ENCODE data around the gene NRM.
"Not testable (repeated sequence)": the region's sequence is repeated elsewhere in the genome, so short reads cannot be mapped to it uniquely, and the experiment has no call there.

Gene NRM

DNA sequence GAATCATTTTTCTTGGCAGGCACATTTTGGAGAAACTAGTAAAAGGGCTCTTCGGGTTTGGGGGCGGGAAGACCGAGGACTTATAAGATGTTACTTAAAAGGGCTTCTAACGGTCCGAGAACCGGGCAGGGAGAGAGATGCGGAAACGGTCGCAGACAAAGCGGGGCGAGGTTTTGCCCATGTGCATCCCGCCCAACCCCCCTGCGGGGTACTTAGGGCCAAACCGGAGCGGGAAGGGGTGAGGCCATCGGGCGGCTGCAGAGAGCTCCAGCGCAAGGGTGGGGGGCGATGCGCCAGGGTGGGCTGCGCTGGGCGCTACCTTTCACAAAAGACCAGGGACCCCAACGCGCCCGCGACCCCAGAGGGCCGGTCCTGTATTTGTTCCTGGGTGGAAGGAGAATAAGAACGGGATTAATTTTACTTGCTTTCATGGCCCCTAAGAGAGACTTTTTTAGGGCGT, 30.0 kb upstream of the NRM start:
- no peak for DNase-seq (ENCODE audit: extremely low read depth in 1 of 2, low read depth in 1 of 2)

DNA sequence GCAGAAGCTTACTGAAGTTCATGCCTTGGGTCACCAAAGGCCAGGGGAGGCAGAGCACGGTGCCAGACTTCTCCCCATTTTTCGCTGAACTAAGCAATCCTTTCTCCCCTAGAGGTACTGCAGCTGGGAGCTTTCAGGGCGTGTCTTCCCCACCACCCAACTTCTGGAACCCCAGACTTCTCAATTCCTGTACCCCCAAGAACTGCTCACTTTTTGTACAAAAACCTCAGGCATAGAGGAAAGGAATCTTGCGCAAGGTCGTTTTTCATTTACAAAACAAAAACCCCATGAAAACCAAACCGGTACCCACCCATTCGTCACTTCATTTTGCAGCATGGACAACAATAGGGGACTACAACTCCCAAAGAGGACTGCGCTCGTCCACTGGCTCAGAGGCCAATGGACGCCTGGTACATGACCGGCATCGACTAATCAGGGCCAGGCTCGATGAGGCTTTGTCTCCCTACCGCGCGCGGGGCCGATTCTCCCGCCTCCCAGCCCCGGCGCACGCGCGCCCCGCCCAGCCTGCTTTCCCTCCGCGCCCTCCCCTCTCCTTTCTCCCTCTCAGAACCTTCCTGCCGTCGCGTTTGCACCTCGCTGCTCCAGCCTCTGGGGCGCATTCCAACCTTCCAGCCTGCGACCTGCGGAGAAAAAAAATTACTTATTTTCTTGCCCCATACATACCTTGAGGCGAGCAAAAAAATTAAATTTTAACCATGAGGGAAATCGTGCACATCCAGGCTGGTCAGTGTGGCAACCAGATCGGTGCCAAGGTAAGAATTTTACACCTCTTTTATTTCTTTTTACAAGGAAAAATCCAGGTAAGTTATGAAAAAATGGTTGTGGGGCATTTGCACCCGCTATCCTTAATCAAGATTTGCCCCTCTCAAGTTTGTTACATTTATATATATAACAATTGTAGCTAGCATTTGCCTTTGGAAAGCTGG, 29.3 kb upstream of the NRM start, which contains the start of gene TUBB:
TUBB (plus strand) TSS at position 562 of the 947 bp plus-strand sequence; CDS start at position 717, 155 bp downstream.
- peak; percentile 92 to 93 for DNase-seq (ENCODE audit: extremely low read depth in 1 of 2, low read depth in 1 of 2)

DNA sequence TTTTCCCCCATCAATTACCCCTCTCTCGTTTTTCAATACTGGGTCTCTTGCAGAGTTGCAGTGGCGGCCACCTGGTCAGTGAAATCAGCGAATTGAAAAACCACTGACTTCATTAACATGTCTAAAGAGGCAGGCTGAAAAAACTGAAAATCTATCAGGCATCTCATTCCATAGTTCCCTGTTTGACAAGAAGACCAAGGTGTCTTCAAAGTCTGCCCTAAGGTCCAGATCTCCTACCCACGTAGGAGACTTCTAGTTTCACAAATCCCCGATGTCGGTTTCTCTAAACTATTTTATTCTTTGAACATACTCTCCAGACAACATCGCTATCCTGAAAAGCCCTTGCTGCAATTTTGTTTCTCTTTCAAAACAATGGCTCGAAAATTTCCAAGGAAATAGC, 28.6 kb upstream of the NRM start:
- DNase-seq (ENCODE audit: extremely low read depth in 1 of 2, low read depth in 1 of 2): no peak

DNA sequence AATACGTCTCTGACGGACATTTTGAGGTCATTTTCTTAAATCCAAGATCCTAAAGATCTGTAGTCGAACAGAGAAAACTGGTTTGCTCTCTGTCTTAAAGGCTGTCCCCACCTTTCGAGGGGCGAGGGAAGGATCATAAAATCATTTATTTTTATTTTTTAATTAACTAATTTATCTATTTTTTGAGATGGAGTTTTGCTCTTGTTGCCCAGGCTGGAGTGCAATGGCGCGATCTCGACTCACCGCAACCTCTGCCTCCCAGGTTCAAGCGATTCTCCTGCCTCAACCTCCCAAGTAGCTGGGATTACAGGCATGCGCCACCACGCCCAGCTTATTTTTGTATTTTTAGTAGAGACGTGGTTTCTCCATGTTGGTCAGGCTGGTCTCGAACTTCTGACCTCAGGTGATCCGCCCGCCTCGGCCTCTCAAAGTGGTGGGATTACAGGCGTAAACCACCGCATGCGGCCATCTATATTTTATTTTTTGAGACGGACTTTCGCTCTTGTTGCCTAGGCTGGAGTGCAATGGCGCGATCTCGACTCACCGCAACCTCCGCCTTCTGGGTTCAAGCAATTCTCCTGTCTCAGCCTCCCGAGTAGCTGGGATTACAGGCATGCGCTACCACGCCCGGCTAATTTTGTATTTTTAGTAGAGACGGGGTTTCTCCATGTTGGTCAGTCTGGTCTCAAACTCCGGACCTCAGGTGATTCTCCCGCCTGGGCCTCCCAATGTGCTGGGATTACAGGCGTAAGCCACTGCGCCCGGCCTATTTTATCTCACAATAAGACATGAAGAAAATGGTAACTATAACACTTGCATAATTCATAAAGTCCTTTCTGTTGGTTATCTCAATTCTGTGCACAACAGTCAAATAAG, 27.3 kb upstream of the NRM start:
- not testable (repeated sequence) for DNase-seq (ENCODE audit: extremely low read depth in 1 of 2, low read depth in 1 of 2)

DNA sequence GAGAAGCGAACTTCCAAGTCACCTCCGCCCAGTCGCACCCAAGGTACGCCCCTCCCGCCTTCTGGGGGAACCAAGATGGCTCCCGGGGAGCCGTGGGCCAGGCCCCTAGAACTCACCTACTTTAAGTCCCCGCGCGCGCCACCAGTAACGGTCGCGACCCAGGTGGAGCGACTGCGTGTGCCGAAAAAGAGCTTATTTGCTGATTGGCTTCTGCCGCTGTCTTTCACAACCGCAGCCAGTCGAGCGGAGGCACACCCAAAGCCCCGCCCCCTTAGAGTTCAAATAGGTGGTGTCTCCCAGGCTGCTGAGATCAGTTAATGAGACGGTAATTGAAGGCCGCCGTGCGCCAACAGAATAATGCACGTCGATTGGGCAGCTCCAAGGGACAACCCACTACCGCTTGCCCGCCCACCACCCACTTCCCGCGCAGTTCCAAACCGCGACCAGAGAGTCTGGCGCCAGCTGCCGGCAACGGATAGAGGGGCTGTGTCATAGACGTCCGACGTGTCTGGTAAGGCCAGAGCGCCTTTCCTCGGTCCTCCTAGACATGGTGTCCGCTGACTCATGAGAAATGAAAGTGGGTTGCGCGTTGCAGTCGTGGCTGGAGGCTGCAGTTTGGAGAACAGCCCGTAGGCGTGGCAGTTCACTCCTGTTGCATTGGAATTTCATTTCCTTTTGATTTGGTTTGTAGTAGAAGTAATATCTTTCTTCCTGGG, 26.5 kb upstream of the NRM start, which contains the start of gene MDC1:
MDC1 (minus strand) TSS at position 153 of the 716 bp plus-strand sequence. CDS start 2,106 bp downstream, outside the sequence.
- peak; percentile 99 to 100 for DNase-seq (ENCODE audit: extremely low read depth in 1 of 2, low read depth in 1 of 2)

DNA sequence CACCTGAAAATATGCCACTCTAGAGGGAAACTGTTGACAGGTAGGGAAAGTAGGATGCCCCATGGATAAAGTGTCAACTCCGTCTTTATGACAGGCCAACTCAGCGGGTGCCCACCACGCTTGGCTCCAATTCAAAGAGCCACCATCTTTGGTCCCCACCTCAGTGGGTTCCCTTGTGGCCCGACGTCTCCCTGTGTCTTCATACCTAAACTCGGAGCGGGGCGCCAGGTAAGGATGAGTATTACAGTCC, 26.0 kb upstream of the NRM start:
- DNase-seq (ENCODE audit: extremely low read depth in 1 of 2, low read depth in 1 of 2): no peak

DNA sequence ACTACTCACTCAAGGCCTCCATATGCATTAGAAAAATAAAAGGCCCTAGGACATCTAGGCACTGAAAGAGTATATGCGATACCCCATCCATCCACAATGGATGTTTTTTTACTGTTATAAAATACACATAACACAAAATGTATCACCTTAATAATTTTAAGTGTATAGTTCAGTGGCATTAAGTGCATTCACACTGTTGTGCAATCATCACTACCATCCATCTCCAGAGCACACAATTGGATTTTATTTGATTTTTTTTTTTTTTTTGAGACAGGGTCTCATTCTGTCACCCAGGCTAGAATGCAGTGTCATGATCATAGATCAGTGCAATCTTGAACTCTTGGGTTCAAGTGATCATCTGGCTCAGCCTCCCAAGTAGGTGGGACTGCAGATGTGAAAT, 23.5 kb upstream of the NRM start:
- no peak for DNase-seq (ENCODE audit: extremely low read depth in 1 of 2, low read depth in 1 of 2)

DNA sequence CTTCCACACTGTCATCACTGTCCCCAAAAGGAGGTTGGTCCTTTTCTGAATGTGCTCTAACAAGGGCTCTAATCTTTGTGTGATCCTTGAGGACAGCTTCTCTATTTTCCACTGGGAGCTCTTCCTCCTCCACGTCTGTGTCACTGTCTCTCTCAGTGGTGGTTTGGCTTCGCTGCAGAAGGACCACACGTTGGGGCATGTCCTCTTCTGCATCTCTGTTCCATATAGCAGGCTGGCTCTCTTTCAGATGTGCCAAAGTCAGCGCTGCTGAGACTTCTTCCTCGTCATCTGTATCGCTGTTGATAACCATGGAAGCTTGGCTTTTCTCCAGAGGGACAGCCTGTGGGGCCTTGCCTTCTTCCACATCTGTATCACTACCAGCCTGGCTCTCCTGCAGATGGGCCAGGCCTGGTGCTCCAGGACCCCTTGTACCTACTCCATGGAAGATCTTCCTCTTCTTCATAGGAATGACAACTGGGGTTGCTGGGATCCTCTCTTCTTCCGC, 21.7 kb upstream of the NRM start:
- no peak for DNase-seq (ENCODE audit: extremely low read depth in 1 of 2, low read depth in 1 of 2)

DNA sequence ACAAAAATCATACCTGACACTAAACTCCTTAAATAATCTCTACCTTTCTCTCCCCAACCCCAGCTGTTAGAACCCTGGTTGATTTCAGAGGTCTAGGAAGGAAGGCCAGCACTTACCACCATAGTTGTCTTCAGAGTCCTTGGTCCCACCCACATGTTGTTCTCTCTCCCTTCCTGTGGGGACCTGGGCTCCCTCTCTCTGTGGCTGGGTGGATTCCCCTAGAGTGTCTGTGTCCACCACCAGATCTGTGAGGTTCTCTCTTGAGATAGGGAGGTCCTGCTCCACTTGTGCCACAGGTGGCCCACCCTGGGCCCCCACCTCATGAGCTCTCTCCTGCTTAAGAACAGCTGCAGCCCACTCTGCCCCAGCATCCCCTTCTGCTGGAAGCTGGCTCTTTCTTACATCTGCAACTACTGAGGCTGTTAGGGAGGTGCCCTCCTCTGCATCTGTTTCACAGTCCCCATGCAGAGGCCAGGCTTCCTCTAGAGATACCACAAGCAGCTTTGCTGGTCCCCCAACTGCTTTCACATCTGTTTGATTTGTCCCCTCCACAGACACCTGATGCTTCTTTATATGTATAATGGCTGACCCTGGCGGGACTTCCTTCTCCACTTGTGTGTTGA, 21.1 kb upstream of the NRM start:
- no peak for DNase-seq (ENCODE audit: extremely low read depth in 1 of 2, low read depth in 1 of 2)

DNA sequence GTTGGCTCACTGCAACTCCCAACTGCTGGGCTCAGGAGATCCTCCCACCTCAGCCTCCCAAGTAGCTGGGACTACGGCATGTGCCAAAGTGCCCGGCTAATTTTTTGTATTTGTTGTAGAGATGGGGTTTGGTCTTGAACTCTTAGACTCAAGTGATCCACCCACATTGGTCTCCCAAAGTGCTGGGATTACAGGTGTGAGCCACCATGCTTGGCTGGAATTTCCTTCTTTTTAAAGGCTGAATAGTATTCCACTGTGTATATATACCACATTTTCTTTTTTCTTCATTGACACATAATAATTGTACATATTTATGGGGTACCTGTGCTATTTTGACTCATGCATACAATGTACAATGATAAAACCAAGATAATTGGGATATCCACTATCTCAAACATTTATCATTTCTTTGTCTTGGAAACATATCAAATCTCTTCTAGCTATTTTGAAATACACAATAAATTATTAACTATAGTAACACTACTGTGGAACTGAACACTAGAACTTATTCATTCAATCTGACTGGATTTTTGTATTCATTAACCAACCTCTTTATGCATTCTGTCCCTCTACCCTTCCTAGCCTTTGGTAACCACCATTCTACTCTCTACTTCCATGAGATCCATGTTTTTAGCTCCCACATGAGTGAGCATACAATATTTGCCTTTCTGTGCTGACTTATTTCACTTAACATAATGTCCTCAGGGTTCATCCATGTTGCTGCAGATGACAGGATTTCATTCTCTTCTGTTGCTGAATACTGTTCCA, 18.5 kb upstream of the NRM start:
- no peak for DNase-seq (ENCODE audit: extremely low read depth in 1 of 2, low read depth in 1 of 2)

DNA sequence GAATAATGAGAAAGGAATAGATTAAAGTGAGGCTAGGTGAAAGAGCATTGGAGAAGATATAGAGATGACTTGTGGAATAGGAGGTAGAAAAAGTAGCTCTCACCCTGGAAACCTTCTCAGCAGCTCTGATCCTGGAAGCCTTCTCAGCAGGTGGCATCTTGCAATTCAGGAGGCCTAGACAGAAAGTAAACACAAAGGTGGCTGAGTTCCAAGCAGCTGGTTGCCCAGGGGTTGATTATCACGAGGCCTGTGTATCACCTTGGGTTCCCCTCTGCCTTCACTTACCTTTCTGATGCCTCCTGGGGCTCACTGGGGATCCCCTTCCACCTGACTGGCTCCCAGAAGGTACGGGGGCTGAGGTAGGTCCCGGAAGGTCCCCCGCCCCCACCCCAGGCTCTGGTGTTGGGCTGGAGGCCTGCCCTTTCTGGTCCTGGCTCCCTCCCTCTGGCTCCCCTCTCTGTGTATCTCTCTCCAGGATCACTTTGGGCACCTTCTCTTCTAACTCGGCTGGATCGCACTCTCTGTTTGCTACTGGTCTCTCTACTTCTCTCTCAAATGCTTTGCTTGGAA, 16.6 kb upstream of the NRM start:
- DNase-seq (ENCODE audit: extremely low read depth in 1 of 2, low read depth in 1 of 2): no peak

DNA sequence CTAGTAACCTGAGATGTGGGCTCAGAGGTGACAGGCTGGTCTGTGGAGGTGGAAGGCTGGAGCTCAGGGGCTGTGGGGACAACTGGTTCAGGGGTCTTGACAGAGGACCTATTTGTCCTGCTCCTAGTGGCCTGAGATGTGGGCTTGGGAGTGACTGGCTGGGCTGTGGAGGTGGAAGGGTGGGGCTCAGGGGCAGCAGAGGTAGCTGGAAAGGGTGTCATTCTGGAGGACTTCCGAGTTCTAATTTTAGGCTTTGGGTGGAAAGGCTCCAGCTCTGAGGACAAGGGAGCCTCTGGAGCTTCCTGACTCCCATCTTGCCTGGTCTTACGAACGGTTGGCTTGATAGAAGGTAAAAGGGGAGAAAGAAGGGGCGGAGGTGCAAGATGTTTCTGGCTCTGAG, 14.8 kb upstream of the NRM start:
- no peak for DNase-seq (ENCODE audit: extremely low read depth in 1 of 2, low read depth in 1 of 2)

DNA sequence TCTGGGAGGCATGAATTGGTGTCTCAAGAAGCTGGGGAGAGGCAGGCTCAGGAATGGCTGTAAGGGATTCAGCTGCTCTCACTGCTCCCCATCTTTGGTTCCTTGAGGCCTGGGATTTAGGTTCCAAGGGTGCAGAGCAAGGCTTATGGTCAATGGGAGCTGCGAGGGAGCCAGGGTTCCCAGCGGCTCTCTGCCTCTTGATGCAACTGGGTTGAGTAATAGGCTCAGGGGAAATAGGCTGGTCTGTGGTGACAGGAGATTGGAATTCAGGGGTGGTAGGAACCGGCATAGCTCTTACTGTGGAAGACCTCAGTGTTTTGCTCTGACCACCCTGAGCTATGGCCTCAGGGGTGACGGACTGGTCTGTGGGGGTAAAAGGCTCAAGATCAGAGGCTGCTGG, 13.0 kb upstream of the NRM start:
- no peak for DNase-seq (ENCODE audit: extremely low read depth in 1 of 2, low read depth in 1 of 2)

DNA sequence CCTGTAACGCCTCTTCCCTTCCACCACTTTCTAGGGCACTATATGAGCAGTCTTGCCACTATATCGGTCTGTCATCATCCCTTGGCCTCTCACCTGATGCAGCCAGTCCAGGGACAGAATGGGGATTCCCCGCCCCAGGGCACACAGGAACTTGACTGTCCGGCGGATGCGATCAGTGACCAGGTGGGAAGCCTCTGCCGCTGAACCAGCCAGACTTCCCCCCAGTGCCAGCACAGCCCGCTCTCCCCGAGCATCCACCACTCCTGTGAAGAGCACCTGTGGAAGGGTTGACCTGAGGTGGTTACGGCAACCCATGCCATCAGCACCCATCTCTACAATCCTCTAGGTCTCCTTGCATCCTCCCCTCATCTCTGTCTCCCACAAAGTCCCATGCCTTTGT, 12.2 kb upstream of the NRM start:
- no peak for DNase-seq (ENCODE audit: extremely low read depth in 1 of 2, low read depth in 1 of 2)

DNA sequence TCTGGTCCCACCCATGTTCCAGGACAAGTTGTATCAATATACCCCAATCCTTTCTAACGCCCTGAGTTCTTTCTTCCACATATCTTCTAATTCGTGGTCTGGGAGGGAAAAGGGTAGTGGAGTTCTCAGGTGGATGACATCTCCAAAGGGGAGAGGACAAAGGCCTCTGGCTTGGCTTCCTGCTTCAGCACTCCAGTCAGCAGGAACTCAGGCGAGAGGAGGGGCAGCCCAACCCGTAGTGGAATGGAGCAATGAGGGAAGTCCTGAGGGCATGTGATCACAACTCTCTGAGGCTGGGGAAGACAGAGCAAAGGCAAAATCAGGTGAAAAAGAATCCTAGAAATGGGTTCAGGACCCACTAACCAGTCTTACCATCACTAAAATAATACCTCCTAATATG, 9.6 kb upstream of the NRM start:
- no peak for DNase-seq (ENCODE audit: extremely low read depth in 1 of 2, low read depth in 1 of 2)

DNA sequence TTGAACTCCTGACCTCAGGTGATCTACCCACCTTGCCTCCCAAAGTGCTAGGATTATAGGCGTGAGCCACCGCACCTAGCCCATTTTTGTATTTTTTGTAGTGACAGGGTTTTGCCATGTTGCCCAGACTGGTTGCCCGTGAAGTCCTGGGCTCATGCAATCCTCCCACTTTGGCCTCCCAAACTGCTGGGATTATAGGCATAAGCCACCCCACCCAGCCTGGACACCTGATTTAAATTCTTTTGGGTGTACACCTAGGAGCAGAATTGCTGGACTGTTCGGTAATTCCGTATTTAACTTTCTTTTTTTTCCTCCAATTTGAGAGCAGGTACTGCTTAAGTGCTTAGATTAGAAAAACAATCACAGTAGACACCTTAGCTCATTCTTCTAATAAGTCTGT, 5.6 kb upstream of the NRM start:
- no peak for DNase-seq (ENCODE audit: extremely low read depth in 1 of 2, low read depth in 1 of 2)

DNA sequence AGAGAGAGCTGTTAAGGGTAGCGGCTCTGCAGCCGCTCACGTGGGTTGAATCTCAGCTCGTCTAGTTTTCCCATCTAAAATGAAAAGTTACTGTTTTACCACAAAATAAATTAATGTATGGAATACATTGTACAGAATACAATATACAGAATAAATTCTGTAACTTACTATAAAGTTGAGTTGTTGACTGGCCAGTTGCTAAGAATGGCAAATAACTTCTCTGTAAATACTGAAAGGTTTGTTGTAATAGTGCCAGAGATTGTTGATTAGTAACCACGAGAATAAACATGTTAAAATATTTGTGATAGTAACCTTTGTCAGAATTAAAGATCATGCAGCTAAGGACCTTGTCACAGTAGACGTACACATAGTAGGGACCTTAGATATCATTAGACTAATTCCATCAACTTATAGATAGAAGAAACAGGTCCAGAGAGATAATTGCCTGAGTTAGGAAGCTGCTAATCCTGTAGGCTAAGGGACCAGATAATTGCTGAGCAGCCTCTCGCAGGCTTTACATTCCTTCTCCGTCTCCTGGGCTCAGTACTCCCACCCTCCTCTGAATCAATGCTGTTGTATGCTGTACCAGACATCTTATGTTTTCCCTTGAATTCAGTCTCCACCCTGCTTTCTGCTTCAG, 544 bp upstream of the NRM start:
- no peak for DNase-seq (ENCODE audit: extremely low read depth in 1 of 2, low read depth in 1 of 2)

DNA sequence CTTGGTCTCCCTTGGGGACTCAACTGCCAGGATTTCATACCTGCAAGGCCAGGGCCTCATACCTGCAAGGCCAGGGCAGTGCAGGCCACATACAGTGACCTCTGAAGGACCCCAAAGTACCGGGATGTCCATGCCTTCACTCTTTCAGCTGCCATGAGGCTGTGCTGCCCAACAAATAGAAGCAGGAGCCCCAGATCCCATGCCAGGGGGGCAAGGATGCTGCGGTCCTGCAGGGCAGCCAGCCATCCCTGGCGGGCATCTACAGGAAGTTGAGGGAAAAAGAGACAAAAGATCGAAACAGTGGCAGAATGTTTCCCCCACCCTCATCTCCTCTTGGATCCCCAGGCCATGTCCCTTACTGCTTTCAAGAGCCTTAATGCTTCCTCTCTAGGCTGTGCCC, 799 bp downstream of the NRM start:
- no peak for DNase-seq (ENCODE audit: extremely low read depth in 1 of 2, low read depth in 1 of 2)
